ENCODE measurements around the gene ATG3.

- TF ChIP-seq POLR2A (IDR thresholded peaks at IDR 0.05): no peak
- TF ChIP-seq, protein P1, sequence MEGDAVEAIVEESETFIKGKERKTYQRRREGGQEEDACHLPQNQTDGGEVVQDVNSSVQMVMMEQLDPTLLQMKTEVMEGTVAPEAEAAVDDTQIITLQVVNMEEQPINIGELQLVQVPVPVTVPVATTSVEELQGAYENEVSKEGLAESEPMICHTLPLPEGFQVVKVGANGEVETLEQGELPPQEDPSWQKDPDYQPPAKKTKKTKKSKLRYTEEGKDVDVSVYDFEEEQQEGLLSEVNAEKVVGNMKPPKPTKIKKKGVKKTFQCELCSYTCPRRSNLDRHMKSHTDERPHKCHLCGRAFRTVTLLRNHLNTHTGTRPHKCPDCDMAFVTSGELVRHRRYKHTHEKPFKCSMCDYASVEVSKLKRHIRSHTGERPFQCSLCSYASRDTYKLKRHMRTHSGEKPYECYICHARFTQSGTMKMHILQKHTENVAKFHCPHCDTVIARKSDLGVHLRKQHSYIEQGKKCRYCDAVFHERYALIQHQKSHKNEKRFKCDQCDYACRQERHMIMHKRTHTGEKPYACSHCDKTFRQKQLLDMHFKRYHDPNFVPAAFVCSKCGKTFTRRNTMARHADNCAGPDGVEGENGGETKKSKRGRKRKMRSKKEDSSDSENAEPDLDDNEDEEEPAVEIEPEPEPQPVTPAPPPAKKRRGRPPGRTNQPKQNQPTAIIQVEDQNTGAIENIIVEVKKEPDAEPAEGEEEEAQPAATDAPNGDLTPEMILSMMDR (IDR thresholded peaks at IDR 0.05): no peak
Measured at GRCh38 chr3:112498914-112499711, 62.6 kb downstream of the ATG3 start, which contains the start of gene BTLA.
